Neutrophil (primary cell): Measurements from ENCODE around the gene BGLAP.
A peak's percentile ranks its signal among the peaks of the same experiment; 100 is the strongest.

Source experiments
- H3K27ac ChIP-seq: fragments of 200-600 bp; sonication (generic); 2 replicates; pipeline ENCODE4 v1.5.1; 2016; ENCODE audit warnings: mild to moderate bottlenecking, moderate library complexity
- H3K27me3 ChIP-seq: fragments of 200-600 bp; sonication (generic); 2 replicates; pipeline ENCODE4 v1.6.0; 2016; ENCODE audit warnings: mild to moderate bottlenecking
- H3K36me3 ChIP-seq: fragments of 200-600 bp; sonication (generic); 2 replicates; pipeline ENCODE4 v1.5.1; 2017
- H3K4me1 ChIP-seq, 2 experiments: fragments of 200-600 bp in 1 of 2; sonication (generic) in 1 of 2; 1 replicate in 1 of 2; 2 replicates in 1 of 2; pipeline versions ENCODE4 v1.5.1 to v1.6.1; 2013 to 2016; ENCODE audit warnings: low read depth in 1 of 2, low read length in 1 of 2, mild to moderate bottlenecking in 1 of 2, moderate library complexity in 1 of 2; ENCODE audit not compliant: control insufficient read depth in 1 of 2, insufficient read depth in 1 of 2
- H3K4me3 ChIP-seq, 2 experiments: fragments of 200-600 bp in 1 of 2; sonication (generic) in 1 of 2; 1 replicate in 1 of 2; 2 replicates in 1 of 2; pipeline ENCODE4 v1.5.1; 2013 to 2016; ENCODE audit warnings: low read depth in 1 of 2, low read length in 1 of 2, mild to moderate bottlenecking in 1 of 2, moderate library complexity in 1 of 2
- H3K9me3 ChIP-seq: fragments of 200-600 bp; sonication (generic); 2 replicates; pipeline ENCODE4 v1.5.1; 2016
- CTCF ChIP-seq: fragments of 200-600 bp; sonication (generic); IDR thresholded peaks from 2 replicates; pipeline ENCODE4 v1.5.1; 2016; ENCODE audit warnings: antibody characterized with exemption

The BGLAP gene

GRCh38 chr1:156244126-156244525, 2.1 kb downstream of the BGLAP start:
- Histone ChIP-seq H3K4me3 (no peak overlapping the region), H3K27ac (no peak overlapping the region), H3K4me1 (peaks cover 10 to 11% of the 10 kb centered on the region in 2 experiments), H3K27me3 (peaks cover 34% of the 10 kb centered on the region), H3K9me3 (no peaks in the 10 kb centered on the region), H3K36me3 (peaks cover 48% of the 10 kb centered on the region)
- TF ChIP-seq CTCF = no peak

GRCh38 chr1:156244712-156245111, 2.7 kb downstream of the BGLAP start:
- Histone ChIP-seq H3K27me3 (peaks cover 34% of the 10 kb centered on the region), H3K9me3 (no peaks in the 10 kb centered on the region), H3K4me3 (no peak overlapping the region), H3K27ac (no peak overlapping the region), H3K4me1 (peaks cover 10 to 11% of the 10 kb centered on the region in 2 experiments), H3K36me3 (peaks cover 48% of the 10 kb centered on the region)
- no peak for TF ChIP-seq CTCF

GRCh38 chr1:156245451-156246232, 3.7 kb downstream of the BGLAP start:
- TF ChIP-seq CTCF = no peak
- Histone ChIP-seq H3K4me1 (peaks cover 10 to 11% of the 10 kb centered on the region in 2 experiments), H3K36me3 (peaks cover 48% of the 10 kb centered on the region), H3K27ac (no peak overlapping the region), H3K9me3 (no peaks in the 10 kb centered on the region), H3K27me3 (peaks cover 34% of the 10 kb centered on the region), H3K4me3 (peak overlapping the region in 1 of 2 experiments; percentile 24)

GRCh38 chr1:156246241-156246780, 4.3 kb downstream of the BGLAP start:
- peaks cover 48% of the 10 kb centered on the region for H3K36me3 ChIP-seq

GRCh38 chr1:156246781-156247459, 4.9 kb downstream of the BGLAP start:
- Histone ChIP-seq H3K27ac (no peak overlapping the region), H3K4me3 (no peak overlapping the region), H3K27me3 (peaks cover 34% of the 10 kb centered on the region), H3K4me1 (peaks cover 10 to 11% of the 10 kb centered on the region in 2 experiments), H3K9me3 (no peaks in the 10 kb centered on the region), H3K36me3 (peaks cover 49% of the 10 kb centered on the region)
- TF ChIP-seq CTCF = no peak

More at GRCh38 chr1:156246241-156246780, 4.3 kb downstream of the BGLAP start:
- Histone ChIP-seq H3K4me1 (peaks cover 10 to 11% of the 10 kb centered on the region in 2 experiments), H3K9me3 (no peaks in the 10 kb centered on the region), H3K27me3 (peaks cover 34% of the 10 kb centered on the region), H3K4me3 (no peak overlapping the region), H3K27ac (no peak overlapping the region)
- no peak for TF ChIP-seq CTCF
